ENCODE data around the gene CYB5R4.

The CYB5R4 gene

GRCh38 chr6:83847179-83847578 is 12.3 kb upstream of the CYB5R4 start:
- no peak overlapping the region for H3K4me3 ChIP-seq (ENCODE audit: insufficient read depth, low read depth, low read length, poor library complexity, severe bottlenecking)
- no peaks in the 10 kb centered on the region for H3K9me3 ChIP-seq (ENCODE audit: control insufficient read depth, low read length)
- no peak overlapping the region for H3K27ac ChIP-seq (ENCODE audit: insufficient read depth, low read length, poor library complexity, severe bottlenecking)
- no peak for DNase-seq
- no peaks in the 10 kb centered on the region for H3K27me3 ChIP-seq (replicated peaks; ENCODE audit: control insufficient read depth, insufficient read depth, low read length, poor library complexity, severe bottlenecking)
- H3K4me1 ChIP-seq (ENCODE audit: control insufficient read depth, insufficient read depth, low read length, poor library complexity, severe bottlenecking) = no peaks in the 10 kb centered on the region
- no peaks in the 10 kb centered on the region for H3K36me3 ChIP-seq (ENCODE audit: control insufficient read depth, insufficient read depth, low read length)

DNA sequence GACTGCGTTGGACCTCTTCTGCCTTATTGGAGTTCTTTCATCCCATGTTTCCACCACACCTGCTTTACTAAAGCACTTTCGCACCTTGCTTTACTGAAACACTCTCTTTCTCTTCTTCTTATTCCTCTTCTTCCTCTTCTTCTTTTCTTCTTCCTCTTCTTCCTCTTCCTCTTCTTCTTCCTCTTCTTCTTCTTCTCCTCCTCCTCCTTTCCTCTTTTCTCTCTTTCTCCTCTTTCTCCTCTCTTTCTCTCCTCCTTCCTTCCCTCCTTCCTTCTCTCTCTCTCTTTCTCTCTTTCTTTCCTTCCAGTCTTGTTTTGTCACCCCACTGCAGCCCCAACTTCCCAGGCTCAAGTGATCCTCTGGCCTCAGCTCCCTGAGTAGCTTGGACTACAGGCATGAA is 10.4 kb upstream of the CYB5R4 start:
- Histone ChIP-seq H3K9me3 (ENCODE audit: control insufficient read depth, low read length) (no peaks in the 10 kb centered on the region), H3K4me3 (ENCODE audit: insufficient read depth, low read depth, low read length, poor library complexity, severe bottlenecking) (no peak overlapping the region), H3K27me3 (replicated peaks; ENCODE audit: control insufficient read depth, insufficient read depth, low read length, poor library complexity, severe bottlenecking) (peaks cover 14% of the 10 kb centered on the region), H3K36me3 (ENCODE audit: control insufficient read depth, insufficient read depth, low read length) (no peaks in the 10 kb centered on the region), H3K27ac (ENCODE audit: insufficient read depth, low read length, poor library complexity, severe bottlenecking) (no peak overlapping the region), H3K4me1 (ENCODE audit: control insufficient read depth, insufficient read depth, low read length, poor library complexity, severe bottlenecking) (peaks cover 11% of the 10 kb centered on the region)
- no peak for DNase-seq

DNA sequence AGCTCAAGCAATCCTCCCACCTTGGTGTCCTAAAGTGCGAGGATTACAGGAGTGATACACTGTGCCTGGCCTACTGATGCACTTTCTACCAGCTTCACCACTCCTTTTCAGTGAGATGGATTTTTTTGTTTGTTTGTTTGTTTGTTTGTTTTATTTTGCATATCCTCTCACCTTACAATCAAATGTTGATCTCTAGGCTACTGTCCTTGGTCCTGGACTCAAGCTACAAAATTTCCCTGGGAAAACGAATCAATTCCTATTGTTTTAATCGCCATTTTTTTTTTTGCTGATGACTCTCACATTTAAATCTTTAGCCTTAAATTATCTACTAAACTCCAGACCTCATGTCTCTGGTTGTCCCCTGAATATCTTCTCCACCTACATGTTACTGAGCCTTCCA is 9.9 kb upstream of the CYB5R4 start:
- H3K27me3 ChIP-seq (replicated peaks; ENCODE audit: control insufficient read depth, insufficient read depth, low read length, poor library complexity, severe bottlenecking) = peaks cover 19% of the 10 kb centered on the region
- no peaks in the 10 kb centered on the region for H3K36me3 ChIP-seq (ENCODE audit: control insufficient read depth, insufficient read depth, low read length)
- no peak overlapping the region for H3K27ac ChIP-seq (ENCODE audit: insufficient read depth, low read length, poor library complexity, severe bottlenecking)
- peaks cover 11% of the 10 kb centered on the region for H3K4me1 ChIP-seq (ENCODE audit: control insufficient read depth, insufficient read depth, low read length, poor library complexity, severe bottlenecking)
- no peak overlapping the region for H3K4me3 ChIP-seq (ENCODE audit: insufficient read depth, low read depth, low read length, poor library complexity, severe bottlenecking)
- no peak for DNase-seq
- no peaks in the 10 kb centered on the region for H3K9me3 ChIP-seq (ENCODE audit: control insufficient read depth, low read length)

GRCh38 chr6:83852528-83853177 is 6.8 kb upstream of the CYB5R4 start:
- H3K9me3 ChIP-seq (ENCODE audit: control insufficient read depth, low read length) = no peaks in the 10 kb centered on the region
- no peak overlapping the region for H3K27ac ChIP-seq (ENCODE audit: insufficient read depth, low read length, poor library complexity, severe bottlenecking)
- H3K4me1 ChIP-seq (ENCODE audit: control insufficient read depth, insufficient read depth, low read length, poor library complexity, severe bottlenecking) = peaks cover 11% of the 10 kb centered on the region
- DNase-seq = no peak
- peak overlapping the region; percentile 15 for H3K4me3 ChIP-seq (ENCODE audit: insufficient read depth, low read depth, low read length, poor library complexity, severe bottlenecking)
- peaks cover 21% of the 10 kb centered on the region for H3K27me3 ChIP-seq (replicated peaks; ENCODE audit: control insufficient read depth, insufficient read depth, low read length, poor library complexity, severe bottlenecking)
- no peaks in the 10 kb centered on the region for H3K36me3 ChIP-seq (ENCODE audit: control insufficient read depth, insufficient read depth, low read length)

- no peak within 1 kb of the TSS for H3K27ac ChIP-seq (ENCODE audit: insufficient read depth, low read length, poor library complexity, severe bottlenecking)
- peak within 1 kb of the TSS; percentile 15 for H3K4me3 ChIP-seq (ENCODE audit: insufficient read depth, low read depth, low read length, poor library complexity, severe bottlenecking)
- peaks cover 21% of the 10 kb centered on the region for H3K27me3 ChIP-seq (replicated peaks; ENCODE audit: control insufficient read depth, insufficient read depth, low read length, poor library complexity, severe bottlenecking)
- no peaks in the 10 kb centered on the region for H3K9me3 ChIP-seq (ENCODE audit: control insufficient read depth, low read length)
- H3K36me3 ChIP-seq (ENCODE audit: control insufficient read depth, insufficient read depth, low read length) = no peaks in the 10 kb centered on the region
- DNase-seq = no peak
- peaks cover 12% of the 10 kb centered on the region for H3K4me1 ChIP-seq (ENCODE audit: control insufficient read depth, insufficient read depth, low read length, poor library complexity, severe bottlenecking)
These were observed 6.1 kb upstream of the CYB5R4 start, which contains the start of gene RIPPLY2 for GRCh38 chr6:83853178-83854000. TSS of gene RIPPLY2 (plus strand) at chr6:83853360. CDS start at chr6:83853417, 57 bp downstream.

DNA sequence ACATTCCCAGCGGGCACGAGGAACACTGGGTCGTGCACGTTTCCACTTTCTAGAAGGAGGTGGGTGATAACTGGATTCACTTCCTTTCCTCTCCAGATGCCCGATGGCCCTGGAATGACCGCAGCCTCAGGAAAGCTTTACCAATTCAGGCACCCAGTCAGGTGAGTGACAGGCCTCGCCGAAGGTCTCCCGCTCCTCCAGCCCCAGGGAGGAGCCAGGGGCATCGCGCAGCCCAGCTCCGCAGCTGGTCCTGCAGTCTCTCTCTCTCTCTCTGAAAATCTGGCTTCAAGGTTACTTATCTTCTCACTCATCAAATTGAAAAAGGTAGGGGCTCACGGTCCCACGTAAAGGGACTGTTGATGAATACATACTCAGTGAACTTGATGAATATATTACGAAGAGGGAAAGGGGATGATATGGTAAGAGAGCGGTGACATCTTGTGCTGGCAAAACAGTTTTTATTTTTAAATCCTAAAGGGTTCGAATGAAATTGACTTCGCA is 5.4 kb upstream of the CYB5R4 start:
- Histone ChIP-seq H3K9me3 (ENCODE audit: control insufficient read depth, low read length) (no peaks in the 10 kb centered on the region), H3K27me3 (replicated peaks; ENCODE audit: control insufficient read depth, insufficient read depth, low read length, poor library complexity, severe bottlenecking) (peaks cover 21% of the 10 kb centered on the region), H3K36me3 (ENCODE audit: control insufficient read depth, insufficient read depth, low read length) (no peaks in the 10 kb centered on the region), H3K4me1 (ENCODE audit: control insufficient read depth, insufficient read depth, low read length, poor library complexity, severe bottlenecking) (peaks cover 19% of the 10 kb centered on the region), H3K27ac (ENCODE audit: insufficient read depth, low read length, poor library complexity, severe bottlenecking) (no peak overlapping the region), H3K4me3 (ENCODE audit: insufficient read depth, low read depth, low read length, poor library complexity, severe bottlenecking) (no peak overlapping the region)
- DNase-seq = no peak

GRCh38 chr6:83854766-83855165 is 4.7 kb upstream of the CYB5R4 start:
- Histone ChIP-seq H3K36me3 (ENCODE audit: control insufficient read depth, insufficient read depth, low read length) (no peaks in the 10 kb centered on the region), H3K4me1 (ENCODE audit: control insufficient read depth, insufficient read depth, low read length, poor library complexity, severe bottlenecking) (peaks cover 20% of the 10 kb centered on the region), H3K9me3 (ENCODE audit: control insufficient read depth, low read length) (no peaks in the 10 kb centered on the region), H3K27ac (ENCODE audit: insufficient read depth, low read length, poor library complexity, severe bottlenecking) (no peak overlapping the region), H3K4me3 (ENCODE audit: insufficient read depth, low read depth, low read length, poor library complexity, severe bottlenecking) (no peak overlapping the region), H3K27me3 (replicated peaks; ENCODE audit: control insufficient read depth, insufficient read depth, low read length, poor library complexity, severe bottlenecking) (peaks cover 21% of the 10 kb centered on the region)
- no peak for DNase-seq

GRCh38 chr6:83860359-83860755 is 868 bp downstream of the CYB5R4 start:
- Histone ChIP-seq H3K27ac (ENCODE audit: insufficient read depth, low read length, poor library complexity, severe bottlenecking) (peak overlapping the region; percentile 70), H3K4me3 (ENCODE audit: insufficient read depth, low read depth, low read length, poor library complexity, severe bottlenecking) (peak overlapping the region; percentile 83)
- no peak for DNase-seq

GRCh38 chr6:83860782-83861495 is 1.4 kb downstream of the CYB5R4 start:
- Histone ChIP-seq H3K27ac (ENCODE audit: insufficient read depth, low read length, poor library complexity, severe bottlenecking) (no peak overlapping the region), H3K27me3 (replicated peaks; ENCODE audit: control insufficient read depth, insufficient read depth, low read length, poor library complexity, severe bottlenecking) (no peaks in the 10 kb centered on the region), H3K36me3 (ENCODE audit: control insufficient read depth, insufficient read depth, low read length) (peaks cover 12% of the 10 kb centered on the region), H3K9me3 (ENCODE audit: control insufficient read depth, low read length) (no peaks in the 10 kb centered on the region), H3K4me1 (ENCODE audit: control insufficient read depth, insufficient read depth, low read length, poor library complexity, severe bottlenecking) (peaks cover 18% of the 10 kb centered on the region), H3K4me3 (ENCODE audit: insufficient read depth, low read depth, low read length, poor library complexity, severe bottlenecking) (peak overlapping the region; percentile 83)
- DNase-seq = no peak

More at GRCh38 chr6:83860359-83860755, 868 bp downstream of the CYB5R4 start:
- peaks cover 7% of the 10 kb centered on the region for H3K36me3 ChIP-seq (ENCODE audit: control insufficient read depth, insufficient read depth, low read length)
- H3K9me3 ChIP-seq (ENCODE audit: control insufficient read depth, low read length) = no peaks in the 10 kb centered on the region
- peaks cover 18% of the 10 kb centered on the region for H3K4me1 ChIP-seq (ENCODE audit: control insufficient read depth, insufficient read depth, low read length, poor library complexity, severe bottlenecking)
- no peaks in the 10 kb centered on the region for H3K27me3 ChIP-seq (replicated peaks; ENCODE audit: control insufficient read depth, insufficient read depth, low read length, poor library complexity, severe bottlenecking)

All from effector memory CD4-positive, alpha-beta T cell (primary cell).